K562 (cell line): ENCODE results near the gene NUDT9. TPM values are rescaled to one million over a fixed set of nuclear protein-coding genes. Genes with fewer than 3 reads are reported as not detected.

Source experiments
- ATAC-seq: fragments of 200-7000 bp; cut with Tn5 transposase; 3 replicates; pipeline ENCODE4 v1.9.1; 2020; ENCODE audit warnings: moderate library complexity
- BruUV-seq: library from RNA; stranded (reverse); fragments of 400-500 nt; replicated peaks from 2 replicates; lab custom pipeline; 2021; lab: Mats Ljungman, UMichigan
- CTCF ChIA-PET: fragments of 300-600 bp; formaldehyde crosslinking; extraction: SDS; loops from one replicate; lab custom pipeline; 2021; ENCODE audit warnings: low intra/inter-chr PET ratio; lab: Yijun Ruan, JAX
- POLR2A ChIA-PET: fragments of 300-600, 350-650 bp; sonication (Branson Sonifier 250); formaldehyde crosslinking; extraction: SDS; loops from one replicate; lab custom pipeline; 2021; ENCODE audit warnings: antibody characterized with exemption, inconsistent platforms; lab: Yijun Ruan, JAX
- DNase-seq, 4 experiments: peaks; one replicate each; pipeline versions ENCODE4 v3.0.0 to v3.0.0-alpha.2; 2011 to 2018; ENCODE audit warnings: low spot score in 3 of 4, mixed read lengths in 3 of 4; ENCODE audit errors: extremely low read depth in 1 of 4
- FAIRE-seq: peaks from 2 replicates; lab custom pipeline; 2011; peaks lifted over from hg19 to GRCh38; lab: Jason Lieb, UNC
- H2AFZ ChIP-seq: 2 replicates; pipeline ENCODE4 v1.6.0; 2011; ENCODE audit warnings: low read depth, low read length, control low read depth, inconsistent platforms
- H3K27ac ChIP-seq: fragments of 200-600 bp; 3 replicates; pipeline ENCODE4 v1.8.0; 2011; ENCODE audit warnings: low read depth, mild to moderate bottlenecking, control low read depth, inconsistent platforms, low read length, moderate library complexity, mixed read lengths; ENCODE audit errors: extremely low read depth
- H3K27me3 ChIP-seq, 2 experiments: fragments of 300-600 bp in 1 of 2; 2 replicates in 1 of 2; 3 replicates in 1 of 2; pipeline versions ENCODE4 v1.6.0 to v1.8.0; 2011; ENCODE audit warnings: inconsistent platforms in 2 of 2, low read length in 2 of 2, mild to moderate bottlenecking in 1 of 2, mixed read lengths in 1 of 2, moderate library complexity in 1 of 2; ENCODE audit not compliant: control insufficient read depth in 2 of 2, insufficient read depth in 2 of 2
- H3K36me3 ChIP-seq: fragments of 300-600 bp; 3 replicates; pipeline ENCODE4 v1.8.0; 2011; ENCODE audit warnings: mild to moderate bottlenecking, low read length, inconsistent platforms; ENCODE audit not compliant: control insufficient read depth, insufficient read depth
- H3K4me1 ChIP-seq, 2 experiments: fragments of 200-600 bp in 1 of 2; replicated peaks in 1 of 2; 2 replicates in 1 of 2; 3 replicates in 1 of 2; pipeline versions ENCODE4 v1.5.1 to v1.8.0; 2011; ENCODE audit warnings: inconsistent platforms in 2 of 2, low read length in 2 of 2, mild to moderate bottlenecking in 1 of 2, mixed read lengths in 1 of 2, moderate library complexity in 1 of 2; ENCODE audit not compliant: control insufficient read depth in 2 of 2, insufficient read depth in 2 of 2
- H3K4me2 ChIP-seq: 2 replicates; pipeline ENCODE4 v1.6.1; 2011; ENCODE audit warnings: low read length, control low read depth, inconsistent platforms, mixed read lengths; ENCODE audit not compliant: insufficient read depth
- H3K4me3 ChIP-seq: fragments of 200-600 bp; sonication (generic), shearing (Covaris generic); 2 replicates; pipeline ENCODE4 v1.5.1; 2016; ENCODE audit warnings: control low read depth, inconsistent platforms
- H3K79me2 ChIP-seq: fragments of 200-600 bp; 3 replicates; pipeline ENCODE4 v1.8.0; 2011; ENCODE audit warnings: low read length, inconsistent platforms; ENCODE audit not compliant: control insufficient read depth, insufficient read depth
- H3K9ac ChIP-seq, 2 experiments: 2 replicates each; pipeline versions ENCODE4 v1.6.0 to v1.6.1; 2011; ENCODE audit warnings: low read depth in 2 of 2, low read length in 2 of 2, control low read depth in 1 of 2, inconsistent platforms in 1 of 2, mild to moderate bottlenecking in 1 of 2, mixed read lengths in 1 of 2; ENCODE audit not compliant: insufficient read depth in 1 of 2
- H3K9me1 ChIP-seq: one replicate; pipeline ENCODE4 v1.6.0; 2011; ENCODE audit warnings: inconsistent platforms, mild to moderate bottlenecking, low read length, moderate library complexity; ENCODE audit not compliant: control insufficient read depth, insufficient read depth
- H3K9me3 ChIP-seq: replicated peaks from 2 replicates; pipeline ENCODE4 v1.5.1; 2011; ENCODE audit warnings: low read depth, low read length, inconsistent platforms; ENCODE audit not compliant: control insufficient read depth, insufficient read depth
- H4K20me1 ChIP-seq: replicated peaks from 2 replicates; pipeline ENCODE4 v1.6.1; 2011; ENCODE audit warnings: low read length, inconsistent platforms, mixed read lengths; ENCODE audit not compliant: control insufficient read depth, insufficient read depth
- CSDE1 ChIP-seq, 2 experiments: fragments of 450-650 bp; IDR thresholded peaks; 2 replicates each; pipeline ENCODE4 v1.6.1; 2016; ENCODE audit warnings: mild to moderate bottlenecking in 1 of 2
- E2F1 ChIP-seq: sonication (generic); formaldehyde crosslinking; IDR thresholded peaks from 2 replicates; pipeline ENCODE4 v1.8.1; 2023; ENCODE audit warnings: mild to moderate bottlenecking, missing genetic modification reagents, moderate library complexity
- E2F8 ChIP-seq: fragments of 450-650 bp; IDR thresholded peaks from 2 replicates; pipeline ENCODE4 v1.7.1; 2018; ENCODE audit warnings: mild to moderate bottlenecking, low read depth; ENCODE audit not compliant: partially characterized antibody
- ERF ChIP-seq: fragments of 450-650 bp; formaldehyde crosslinking; IDR thresholded peaks from 2 replicates; pipeline ENCODE4 v1.4.0; 2020; ENCODE audit warnings: mild to moderate bottlenecking, mixed read lengths
- PHF8 ChIP-seq: fragments of 200-600 bp; sonication (generic); IDR thresholded peaks from 2 replicates; pipeline ENCODE4 v1.6.1; 2012; ENCODE audit warnings: mixed run types, mild to moderate bottlenecking, inconsistent platforms, low read length, moderate library complexity, borderline replicate concordance
- RBM17 ChIP-seq: fragments of 200-400 bp; formaldehyde crosslinking; IDR thresholded peaks from 2 replicates; pipeline ENCODE4 v1.6.1; 2017; ENCODE audit warnings: low read depth, mild to moderate bottlenecking, low read length, borderline replicate concordance
- RREB1 ChIP-seq: fragments of 250-450 bp; sonication (Bioruptor Pico); IDR thresholded peaks from 2 replicates; pipeline ENCODE4 v1.4.0; 2020
- ZBTB8A ChIP-seq: fragments of 450-650 bp; IDR thresholded peaks from 2 replicates; pipeline ENCODE4 v1.6.1; 2018; ENCODE audit warnings: mild to moderate bottlenecking, moderate library complexity; ENCODE audit not compliant: partially characterized antibody
- ZKSCAN1 ChIP-seq: fragments of 150-350 bp; IDR thresholded peaks from 2 replicates; pipeline ENCODE4 v1.6.1; 2016; ENCODE audit warnings: low read depth, low read length
- ZNF764 ChIP-seq: fragments of 250-450 bp; sonication (Bioruptor Pico); IDR thresholded peaks from 2 replicates; pipeline ENCODE4 v1.4.0; 2020; ENCODE audit warnings: low read depth, mild to moderate bottlenecking, moderate library complexity
- WGBS: fragments of 100-300 bp; shearing (Covaris generic); methylation state at CpG from one replicate; pipeline ENCODE4 v1.1.6; 2016; ENCODE audit warnings: low coverage, mixed read lengths; ENCODE audit not compliant: insufficient coverage; ENCODE audit errors: missing lambda C conversion rate; 5-methylcytosine and 5-hydroxymethylcytosine counted together
- in situ Hi-C: fragments of 300-500 bp; cut with MboI; formaldehyde crosslinking; loops from 4 replicates; pipeline ENCODE4 v1.15.0; 2018; ENCODE audit warnings: inconsistent platforms, mixed read lengths
- intact Hi-C: fragments of 100-400 bp; cut with micrococcal nuclease; formaldehyde crosslinking; loops from 2 replicates; pipeline ENCODE4 v1.14.2; 2022
- polyA plus RNA-seq, 8 experiments: library from polyadenylated mRNA; depleted of rRNA in 4 of 8; stranded (reverse) in 5 of 8; unstranded in 3 of 8; fragments of >200 nt; fragmentation: Nextera tagmentation in 2 of 8; fragmentation: Illumina TruSeq in 1 of 8; extraction: Ambion mirVana in 2 of 8; extraction: Trizol in 1 of 8; gene quantifications; 2 replicates each; pipeline versions ENCODE4 v1.2.1 to v1.2.3, GENCODE V29; 2011 to 2014; ENCODE audit warnings: inconsistent platforms in 1 of 8, missing spikeins in 1 of 8
- total RNA-seq, 7 experiments: library from RNA; depleted of rRNA in 6 of 7; stranded (reverse); fragments of >200 nt in 6 of 7; fragmentation: Illumina TruSeq in 2 of 7; extraction: Trizol in 2 of 7; gene quantifications; 2 replicates each; pipeline versions ENCODE4 v1.2.1 to v1.2.3, GENCODE V29; 2011 to 2021; ENCODE audit warnings: low replicate concordance in 1 of 7

NUDT9 gene
- total and polyA plus RNA-seq, 9 of the 15 experiments (the other 6 are each of a cell fraction or from before 2014, with no cell fraction given), result 8.5 to 20.8 (median 18.0) TPM

GRCh38 chr4:87498446-87498900, 76.1 kb downstream of the NUDT9 start:
- 4% methylated on average over 5 of the region's 5 CpGs for WGBS
- Histone ChIP-seq H3K9ac (no peak overlapping the region), H3K4me3 (no peak overlapping the region), H3K4me1 (no peaks in the 10 kb centered on the region), H4K20me1 (no peaks in the 10 kb centered on the region), H3K9me3 (no peaks in the 10 kb centered on the region), H3K27me3 (no peaks in the 10 kb centered on the region; a peak in 1 of 5 replicates), H3K27ac (no peak overlapping the region), H3K9me1 (no peaks in the 10 kb centered on the region), H3K4me2 (no peak overlapping the region), H3K36me3 (no peaks in the 10 kb centered on the region), H2AFZ (no peak overlapping the region), H3K79me2 (no peaks in the 10 kb centered on the region)
- intact Hi-C loops, result loop anchor here (5.0 to 10.0 kb wide), 2 partner anchors 349 to 716 kb away; no protein-coding TSS in a partner anchor
- POLR2A ChIA-PET, result interaction anchor here (0.6 to 1.6 kb wide), 3 partner anchors 16 to 1586 kb away, joined by 3 read pairs; no protein-coding TSS in a partner anchor
- DNase-seq, result no peak
- CTCF ChIA-PET, result no interaction called here
- no peak for ATAC-seq
- BruUV-seq, result no TSS peak
- FAIRE-seq, result no peak
- in situ Hi-C loops, result no loop called here
- no peak for TF ChIP-seq ZNF764 (CRISPR knock-in tag)
- no peak for TF ChIP-seq CSDE1 (IDR thresholded peaks at IDR 0.05)
- no peak for TF ChIP-seq E2F8
- TF ChIP-seq RREB1 (CRISPR knock-in tag), result no peak
- TF ChIP-seq E2F1, result no peak
- no peak for TF ChIP-seq ZKSCAN1
- TF ChIP-seq PHF8, result no peak
- no peak for TF ChIP-seq ZBTB8A
- TF ChIP-seq RBM17, result no peak
- no peak for TF ChIP-seq ERF (CRISPR knock-in tag)
